GM18868 (cell line): Measurements from ENCODE around the gene MMP23B.

Experiments used
- ATAC-seq: cut with Tn5 transposase; IDR thresholded peaks from one replicate; pipeline ENCODE4 v1.9.1; 2021; ENCODE audit warnings: mild to moderate bottlenecking, moderate library complexity; ENCODE audit not compliant: unreplicated experiment

The MMP23B gene

GRCh38 chr1:1618396-1619068, 13.4 kb upstream of the MMP23B start:
- ATAC-seq, result no peak

DNA sequence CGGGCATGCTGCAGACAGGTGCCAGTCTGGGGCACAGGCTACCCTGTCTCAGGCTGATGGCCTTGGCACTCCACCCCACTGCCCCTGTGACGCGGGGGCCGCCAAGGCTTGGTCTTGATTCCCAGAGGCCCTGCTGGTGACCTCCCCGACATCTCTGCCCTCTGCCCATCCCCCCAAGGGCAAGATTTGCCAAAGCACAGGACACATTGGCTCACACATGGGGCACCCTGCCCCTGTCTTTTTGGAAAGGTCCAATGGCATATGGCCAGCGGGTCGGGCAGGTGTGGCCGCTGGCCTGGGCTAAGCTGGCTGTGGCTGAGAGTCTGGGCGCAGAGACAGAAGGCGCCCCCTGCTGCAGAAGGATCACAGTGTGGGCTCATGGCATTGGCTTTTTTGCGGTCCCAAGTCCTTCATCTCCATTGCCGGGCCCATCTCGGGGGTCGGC, 12.0 kb upstream of the MMP23B start:
- ATAC-seq, result no peak

- ATAC-seq, result no peak
These were observed 11.4 kb upstream of the MMP23B start for GRCh38 chr1:1620433-1621139.

GRCh38 chr1:1621173-1622009, 10.6 kb upstream of the MMP23B start:
- no peak for ATAC-seq

GRCh38 chr1:1622010-1622787, 9.8 kb upstream of the MMP23B start:
- ATAC-seq, result no peak

DNA sequence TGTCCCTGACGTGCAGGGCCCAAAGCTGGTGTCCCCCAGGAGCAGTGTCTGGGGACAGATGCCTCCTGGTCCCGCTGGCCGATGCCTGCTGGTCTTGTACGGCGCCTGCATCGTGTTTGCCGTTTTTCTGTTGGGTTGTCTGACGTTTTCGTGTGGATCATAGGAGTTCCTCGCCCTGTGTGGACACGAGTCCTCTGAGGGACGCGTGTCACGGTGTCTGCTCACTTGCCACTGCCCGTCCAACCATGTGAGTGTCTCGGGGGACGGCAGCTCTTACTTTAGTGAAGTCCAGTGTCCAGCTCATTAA, 9.2 kb upstream of the MMP23B start:
- ATAC-seq, result no peak

- ATAC-seq, result no peak
These were observed 8.8 kb upstream of the MMP23B start for GRCh38 chr1:1623181-1623630.

DNA sequence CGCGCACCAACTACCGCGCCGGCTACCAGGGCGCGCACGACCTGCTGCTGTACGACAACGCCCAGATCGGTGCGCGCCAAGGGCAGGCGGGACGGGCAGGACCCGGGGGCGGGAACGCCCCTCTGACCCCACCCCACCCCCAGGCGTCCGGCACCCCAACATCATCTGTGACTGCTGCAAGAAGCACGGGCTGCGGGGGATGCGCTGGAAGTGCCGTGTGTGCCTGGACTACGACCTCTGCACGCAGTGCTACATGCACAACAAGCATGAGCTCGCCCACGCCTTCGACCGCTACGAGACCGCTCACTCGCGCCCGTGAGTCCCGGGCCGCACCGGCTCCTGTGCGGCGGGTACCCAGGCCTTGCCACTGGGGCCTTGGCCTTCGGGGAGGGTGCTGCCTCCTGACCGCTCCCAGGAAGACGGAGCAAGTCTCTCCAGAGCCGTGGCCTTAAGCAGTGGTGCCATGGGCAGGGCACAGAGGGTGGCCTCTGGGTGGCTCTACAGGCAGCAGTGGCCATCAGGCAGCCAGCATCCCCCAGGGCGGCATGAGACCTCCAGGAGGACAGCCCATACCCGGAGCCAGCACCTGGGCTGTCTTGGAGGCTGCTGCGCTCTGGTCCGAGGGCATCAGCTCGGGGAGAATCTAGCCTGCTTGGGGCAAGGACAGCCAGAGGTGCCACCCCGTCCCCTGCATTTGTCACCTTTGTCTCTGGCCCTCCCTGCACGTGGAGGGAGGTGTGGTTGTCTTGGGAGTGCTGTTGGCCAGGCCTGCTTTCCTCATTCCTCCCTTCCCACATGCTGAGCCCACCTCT, 8.1 kb upstream of the MMP23B start:
- no peak for ATAC-seq

DNA sequence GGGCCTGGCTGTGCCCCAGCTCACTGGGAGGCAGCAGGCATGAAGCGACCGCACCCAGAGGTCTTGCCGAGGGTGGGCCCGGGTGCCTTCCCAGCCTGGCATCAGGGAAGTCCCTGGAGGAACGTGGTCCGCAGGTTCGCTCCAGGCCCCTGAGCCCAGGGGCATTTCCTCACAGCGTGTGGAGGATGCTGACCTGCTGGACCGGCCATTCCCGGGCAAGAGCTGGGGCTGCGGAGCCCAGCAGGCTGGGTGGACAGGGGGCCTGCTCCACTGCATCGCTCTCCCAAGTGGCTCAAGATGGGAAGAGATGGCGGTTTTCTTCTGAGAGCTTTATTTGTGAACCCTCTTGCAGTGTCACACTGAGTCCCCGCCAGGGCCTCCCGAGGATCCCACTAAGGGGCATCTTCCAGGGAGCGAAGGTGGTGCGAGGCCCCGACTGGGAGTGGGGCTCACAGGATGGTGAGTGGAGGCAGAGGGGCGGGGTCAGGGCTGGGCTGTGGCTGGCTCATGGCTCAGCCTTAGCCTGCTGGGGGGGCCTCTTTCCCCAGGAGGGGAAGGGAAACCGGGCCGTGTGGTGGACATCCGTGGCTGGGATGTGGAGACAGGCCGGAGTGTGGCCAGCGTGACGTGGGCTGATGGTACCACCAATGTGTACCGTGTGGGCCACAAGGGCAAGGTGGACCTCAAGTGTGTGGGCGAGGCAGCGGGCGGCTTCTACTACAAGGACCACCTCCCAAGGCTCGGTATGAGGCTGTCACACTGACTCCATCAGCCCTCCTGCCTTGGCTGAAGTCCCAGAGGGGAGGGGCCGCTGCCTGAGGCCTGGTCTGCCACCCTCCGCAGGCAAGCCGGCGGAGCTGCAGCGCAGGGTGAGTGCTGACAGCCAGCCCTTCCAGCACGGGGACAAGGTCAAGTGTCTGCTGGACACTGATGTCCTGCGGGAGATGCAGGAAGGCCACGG, 7.2 kb upstream of the MMP23B start:
- no peak for ATAC-seq

DNA sequence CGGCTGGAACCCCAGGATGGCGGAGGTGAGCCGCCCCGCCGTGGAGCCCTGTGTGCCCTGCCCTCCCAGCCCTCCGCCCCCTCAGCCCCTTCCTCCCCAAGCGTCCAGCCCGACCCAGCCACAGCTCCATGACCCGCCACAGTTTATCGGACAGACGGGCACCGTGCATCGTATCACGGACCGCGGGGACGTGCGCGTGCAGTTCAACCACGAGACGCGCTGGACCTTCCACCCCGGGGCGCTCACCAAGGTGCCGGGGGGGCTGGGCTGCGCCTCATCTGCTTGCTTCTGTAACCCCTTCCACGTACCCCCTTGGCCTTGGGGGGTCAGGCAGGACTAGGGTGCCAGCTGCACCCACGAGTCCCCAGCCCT, 6.6 kb upstream of the MMP23B start:
- ATAC-seq, result no peak

DNA sequence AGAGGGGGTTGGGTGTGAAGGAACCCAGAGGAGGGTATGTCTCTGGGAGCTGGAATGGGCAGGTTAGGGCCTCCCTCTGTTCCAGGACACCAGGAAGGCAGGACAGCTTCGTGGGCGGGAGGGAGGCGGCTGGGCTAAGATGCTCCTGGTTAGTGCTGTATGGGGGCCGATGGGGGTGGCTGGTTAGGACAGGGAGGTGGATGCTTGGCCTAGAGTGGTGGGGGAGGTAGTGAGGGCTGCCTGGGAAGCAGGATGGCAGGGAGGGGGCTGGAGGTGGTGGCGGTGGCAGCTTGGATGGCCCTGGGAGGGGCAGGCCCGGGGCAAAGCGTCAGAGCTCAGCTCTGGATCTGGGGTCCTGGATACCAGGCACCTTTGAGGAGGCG, 6.2 kb upstream of the MMP23B start:
- ATAC-seq, result no peak

- no peak for ATAC-seq
These were observed 5.5 kb upstream of the MMP23B start for GRCh38 chr1:1626207-1627141.

- ATAC-seq, result no peak
These were observed 4.6 kb upstream of the MMP23B start for GRCh38 chr1:1627261-1627828.

- ATAC-seq, result no peak
These were observed 3.9 kb upstream of the MMP23B start for GRCh38 chr1:1627829-1628753.

- ATAC-seq, result no peak
These were observed 3.1 kb upstream of the MMP23B start for GRCh38 chr1:1628754-1629429.
